Small intestine (tissue), 7 donors: ENCODE measurements around the gene MET. TPM values are rescaled to one million over a fixed set of nuclear protein-coding genes. Genes with fewer than 3 reads are reported as not detected.
A peak's percentile ranks its signal among the peaks of the same experiment; 100 is the strongest.
"Not testable (repeated sequence)": the region's sequence is repeated elsewhere in the genome, so short reads cannot be mapped to it uniquely, and the experiment has no call there.

ENCODE experiments used
- DNase-seq, 2 donors: peaks; one replicate each; pipeline versions ENCODE4 v3.0.0 to v3.0.0-alpha.2; 2013
- FAIRE-seq: peaks from 2 replicates; lab custom pipeline; 2012; peaks lifted over from hg19 to GRCh38; lab: Jason Lieb, UNC
- H3K27ac ChIP-seq, 3 donors: one replicate each; pipeline ENCODE4 v1.5.1; 2013; ENCODE audit warnings: low read length in 2 of 3, mild to moderate bottlenecking in 2 of 3, control low read depth in 1 of 3, inconsistent platforms in 1 of 3, low read depth in 1 of 3, moderate library complexity in 1 of 3
- H3K27me3 ChIP-seq, 3 donors: one replicate each; pipeline ENCODE4 v1.6.1; 2013; ENCODE audit warnings: low read length in 3 of 3, inconsistent platforms in 1 of 3; ENCODE audit not compliant: control insufficient read depth in 3 of 3, insufficient read depth in 3 of 3
- H3K36me3 ChIP-seq, 3 donors: one replicate each; pipeline ENCODE4 v1.6.1; 2013; ENCODE audit warnings: low read length in 3 of 3, inconsistent platforms in 1 of 3, low read depth in 1 of 3, mild to moderate bottlenecking in 1 of 3, moderate library complexity in 1 of 3; ENCODE audit not compliant: control insufficient read depth in 3 of 3, insufficient read depth in 2 of 3
- H3K4me1 ChIP-seq, 3 donors: one replicate each; pipeline ENCODE4 v1.6.1; 2013; ENCODE audit warnings: low read length in 2 of 3, inconsistent platforms in 1 of 3, low read depth in 1 of 3, mild to moderate bottlenecking in 1 of 3, moderate library complexity in 1 of 3; ENCODE audit not compliant: control insufficient read depth in 3 of 3, insufficient read depth in 2 of 3
- H3K4me3 ChIP-seq, 3 donors: one replicate each; pipeline ENCODE4 v1.5.1; 2013; ENCODE audit warnings: low read length in 3 of 3, control low read depth in 1 of 3, inconsistent platforms in 1 of 3, low read depth in 1 of 3, mild to moderate bottlenecking in 1 of 3, moderate library complexity in 1 of 3
- H3K9me3 ChIP-seq, 2 donors: one replicate each; pipeline ENCODE4 v1.6.1; 2013; ENCODE audit warnings: low read depth in 1 of 2, low read length in 1 of 2; ENCODE audit not compliant: control insufficient read depth in 2 of 2, insufficient read depth in 1 of 2
- WGBS, 3 donors: extraction: QIAGEN DNeasy Blood & Tissue Kit; methylation state at CpG; one replicate each; pipeline ENCODE4 v1.1.7; 2013; 5-methylcytosine and 5-hydroxymethylcytosine counted together
- polyA plus RNA-seq, 4 donors: library from polyadenylated mRNA; stranded (reverse) in 3 of 4; unstranded in 1 of 4; fragments of 200-250 nt in 3 of 4; fragments of 120-200 nt in 1 of 4; gene quantifications; one replicate each; pipeline versions ENCODE4 v1.2.1 to v1.2.3, GENCODE V29; 2013
- donor health status: healthy with polysubstance abuse.
- donor health status: control.
- donor health status: control.
- donor health status: Bipolar disorder and iron deficiency.
- donor health status: healthy.

MET gene
- polyA plus RNA-seq, 4 donors: 2.7 to 13.4 (median 8.2) TPM

GRCh38 chr7:116746388-116746787, 74.4 kb downstream of the MET start:
- not testable (repeated sequence) for H3K27me3 ChIP-seq, H3K36me3 ChIP-seq, H3K4me3 ChIP-seq

GRCh38 chr7:116751070-116751469, 79.1 kb downstream of the MET start:
- not testable (repeated sequence) for H3K4me3 ChIP-seq, DNase-seq, FAIRE-seq, H3K9me3 ChIP-seq, H3K36me3 ChIP-seq, H3K4me1 ChIP-seq, H3K27me3 ChIP-seq, H3K27ac ChIP-seq
- WGBS, 3 donors: 95 to 98% (median 96%) methylated on average over 4 of the region's 4 CpGs

More at GRCh38 chr7:116746388-116746787, 74.4 kb downstream of the MET start:
- DNase-seq, FAIRE-seq, H3K4me1 ChIP-seq, H3K27ac ChIP-seq, H3K9me3 ChIP-seq: not testable (repeated sequence)
- 97 to 100% (median 99%) methylated on average over 5 of the region's 5 CpGs for WGBS, 3 donors

GRCh38 chr7:116752305-116753074, 80.5 kb downstream of the MET start:
- no peak for FAIRE-seq
- H3K36me3 ChIP-seq: no peaks in the 10 kb centered on the region
- no peak for DNase-seq
- H3K27me3 ChIP-seq: no peaks in the 10 kb centered on the region
- H3K4me1 ChIP-seq: peaks cover 0 to 3% (median 0%) of the 10 kb centered on the region in 3 donors
- no peak overlapping the region for H3K27ac ChIP-seq
- H3K4me3 ChIP-seq: no peak overlapping the region
- H3K9me3 ChIP-seq: peaks cover 0 to 6% of the 10 kb centered on the region in 2 donors
- WGBS, 3 donors: 71 to 95% (median 87%) methylated on average over 9 of the region's 9 CpGs

- Histone ChIP-seq H3K9me3 (peaks cover 0 to under 1% of the 10 kb centered on the region in 2 donors), H3K4me3 (no peak overlapping the region), H3K27me3 (no peaks in the 10 kb centered on the region), H3K36me3 (no peaks in the 10 kb centered on the region), H3K27ac (no peak overlapping the region), H3K4me1 (peaks cover 0 to 3% (median 0%) of the 10 kb centered on the region in 3 donors)
- FAIRE-seq: no peak
- WGBS, 3 donors: 61 to 69% (median 64%) methylated on average over 2 of the region's 2 CpGs
- no peak for DNase-seq
Measured at GRCh38 chr7:116753130-116753529, 81.1 kb downstream of the MET start.

- FAIRE-seq (no peak), DNase-seq (peak; percentile 41 to 51)
- Histone ChIP-seq H3K27ac (no peak overlapping the region), H3K27me3 (no peaks in the 10 kb centered on the region), H3K36me3 (no peaks in the 10 kb centered on the region), H3K4me3 (no peak overlapping the region), H3K4me1 (peaks cover 0 to 3% (median 0%) of the 10 kb centered on the region in 3 donors), H3K9me3 (no peaks in the 10 kb centered on the region)
- 67 to 89% (median 73%) methylated on average over 4 of the region's 4 CpGs for WGBS, 3 donors
Measured at GRCh38 chr7:116754186-116754585, 82.2 kb downstream of the MET start.

- Histone ChIP-seq H3K9me3 (no peaks in the 10 kb centered on the region), H3K4me3 (no peak overlapping the region), H3K27me3 (no peaks in the 10 kb centered on the region), H3K36me3 (no peaks in the 10 kb centered on the region), H3K4me1 (peaks cover 0 to 3% (median 0%) of the 10 kb centered on the region in 3 donors), H3K27ac (no peak overlapping the region)
- FAIRE-seq (no peak), DNase-seq (no peak)
- 95 to 97% (median 97%) methylated on average over 4 of the region's 4 CpGs for WGBS, 3 donors
Measured at GRCh38 chr7:116757283-116757682, 85.3 kb downstream of the MET start.

GRCh38 chr7:116759642-116760041, 87.6 kb downstream of the MET start:
- not testable (repeated sequence) for DNase-seq, H3K4me1 ChIP-seq, H3K4me3 ChIP-seq, H3K36me3 ChIP-seq, FAIRE-seq, H3K27me3 ChIP-seq, H3K27ac ChIP-seq, H3K9me3 ChIP-seq
- WGBS, 3 donors: 91 to 97% (median 95%) methylated on average over 5 of the region's 5 CpGs

GRCh38 chr7:116762971-116763370, 91.0 kb downstream of the MET start:
- no peak for DNase-seq
- WGBS, 3 donors: 95 to 100% (median 96%) methylated on average over 1 of the region's 1 CpG

More at GRCh38 chr7:116762971-116763370, 91.0 kb downstream of the MET start:
- Histone ChIP-seq H3K4me3 (no peak overlapping the region), H3K27me3 (no peaks in the 10 kb centered on the region), H3K4me1 (peaks cover 0 to 2% (median 0%) of the 10 kb centered on the region in 3 donors), H3K9me3 (no peaks in the 10 kb centered on the region), H3K27ac (no peak overlapping the region), H3K36me3 (no peaks in the 10 kb centered on the region)
- no peak for FAIRE-seq
